Small intestine (tissue), 7 donors: ENCODE results near the gene RTL10. TPM values are rescaled to one million over a fixed set of nuclear protein-coding genes. Genes with fewer than 3 reads are reported as not detected.

Source experiments
- DNase-seq, 2 donors: peaks; one replicate each; pipeline versions ENCODE4 v3.0.0 to v3.0.0-alpha.2; 2013
- FAIRE-seq: peaks from 2 replicates; lab custom pipeline; 2012; peaks lifted over from hg19 to GRCh38; lab: Jason Lieb, UNC
- H3K27ac ChIP-seq, 3 donors: one replicate each; pipeline ENCODE4 v1.5.1; 2013; ENCODE audit warnings: low read length in 2 of 3, mild to moderate bottlenecking in 2 of 3, control low read depth in 1 of 3, inconsistent platforms in 1 of 3, low read depth in 1 of 3, moderate library complexity in 1 of 3
- H3K27me3 ChIP-seq, 3 donors: one replicate each; pipeline ENCODE4 v1.6.1; 2013; ENCODE audit warnings: low read length in 3 of 3, inconsistent platforms in 1 of 3; ENCODE audit not compliant: control insufficient read depth in 3 of 3, insufficient read depth in 3 of 3
- H3K36me3 ChIP-seq, 3 donors: one replicate each; pipeline ENCODE4 v1.6.1; 2013; ENCODE audit warnings: low read length in 3 of 3, inconsistent platforms in 1 of 3, low read depth in 1 of 3, mild to moderate bottlenecking in 1 of 3, moderate library complexity in 1 of 3; ENCODE audit not compliant: control insufficient read depth in 3 of 3, insufficient read depth in 2 of 3
- H3K4me1 ChIP-seq, 3 donors: one replicate each; pipeline ENCODE4 v1.6.1; 2013; ENCODE audit warnings: low read length in 2 of 3, inconsistent platforms in 1 of 3, low read depth in 1 of 3, mild to moderate bottlenecking in 1 of 3, moderate library complexity in 1 of 3; ENCODE audit not compliant: control insufficient read depth in 3 of 3, insufficient read depth in 2 of 3
- H3K4me3 ChIP-seq, 3 donors: one replicate each; pipeline ENCODE4 v1.5.1; 2013; ENCODE audit warnings: low read length in 3 of 3, control low read depth in 1 of 3, inconsistent platforms in 1 of 3, low read depth in 1 of 3, mild to moderate bottlenecking in 1 of 3, moderate library complexity in 1 of 3
- H3K9me3 ChIP-seq, 2 donors: one replicate each; pipeline ENCODE4 v1.6.1; 2013; ENCODE audit warnings: low read depth in 1 of 2, low read length in 1 of 2; ENCODE audit not compliant: control insufficient read depth in 2 of 2, insufficient read depth in 1 of 2
- WGBS, 3 donors: extraction: QIAGEN DNeasy Blood & Tissue Kit; methylation state at CpG; one replicate each; pipeline ENCODE4 v1.1.7; 2013; 5-methylcytosine and 5-hydroxymethylcytosine counted together
- polyA plus RNA-seq, 4 donors: library from polyadenylated mRNA; stranded (reverse) in 3 of 4; unstranded in 1 of 4; fragments of 200-250 nt in 3 of 4; fragments of 120-200 nt in 1 of 4; gene quantifications; one replicate each; pipeline versions ENCODE4 v1.2.1 to v1.2.3, GENCODE V29; 2013
- donor health status: healthy with polysubstance abuse.
- donor health status: control.
- donor health status: control.
- donor health status: Bipolar disorder and iron deficiency.
- donor health status: healthy.

RTL10 gene
- polyA plus RNA-seq, 4 donors = 9.7 to 30.6 (median 22.3) TPM

- Histone ChIP-seq H3K4me1 (no peaks in the 10 kb centered on the region), H3K36me3 (peaks cover 0 to 4% (median 0%) of the 10 kb centered on the region in 3 donors), H3K27ac (no peak overlapping the region), H3K4me3 (no peak overlapping the region), H3K9me3 (no peaks in the 10 kb centered on the region), H3K27me3 (no peaks in the 10 kb centered on the region)
- DNase-seq = no peak
- no peak for FAIRE-seq
- 78 to 81% (median 78%) methylated on average over 12 of the region's 12 CpGs for WGBS, 3 donors
These were observed 10.6 kb upstream of the RTL10 start for GRCh38 chr22:19865141-19865829.

- Histone ChIP-seq H3K27me3 (no peaks in the 10 kb centered on the region), H3K9me3 (no peaks in the 10 kb centered on the region), H3K27ac (no peak overlapping the region), H3K4me3 (no peak overlapping the region), H3K4me1 (no peaks in the 10 kb centered on the region), H3K36me3 (peaks cover 0 to 7% (median 0%) of the 10 kb centered on the region in 3 donors)
- no peak for DNase-seq
- 93 to 94% (median 94%) methylated on average over 5 of the region's 5 CpGs for WGBS, 3 donors
- no peak for FAIRE-seq
These were observed 9.9 kb upstream of the RTL10 start for GRCh38 chr22:19864538-19865106.

DNA sequence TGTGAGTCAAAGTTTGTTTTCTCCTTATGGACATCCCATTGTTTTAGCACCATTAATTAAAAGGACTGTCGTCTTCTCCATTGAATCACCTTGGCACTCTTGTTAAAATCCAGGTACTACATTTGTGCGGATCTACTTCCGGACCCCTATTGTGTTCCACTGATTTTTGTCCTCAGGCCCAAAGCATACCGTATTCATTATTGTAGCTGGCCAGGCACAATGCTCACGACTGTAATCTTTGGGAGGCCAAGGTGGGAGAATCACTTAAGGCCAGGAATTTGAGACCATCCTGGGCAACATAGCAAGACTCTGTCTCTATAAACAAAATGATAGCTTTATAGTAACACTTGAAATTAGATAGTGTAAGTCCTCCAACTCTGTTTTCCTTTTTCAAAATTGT is 8.9 kb upstream of the RTL10 start:
- no peaks in the 10 kb centered on the region for H3K9me3 ChIP-seq
- DNase-seq = no peak
- no peaks in the 10 kb centered on the region for H3K27me3 ChIP-seq
- H3K36me3 ChIP-seq = peaks cover 0 to 7% (median 0%) of the 10 kb centered on the region in 3 donors
- no peak overlapping the region for H3K4me3 ChIP-seq
- no peaks in the 10 kb centered on the region for H3K4me1 ChIP-seq
- H3K27ac ChIP-seq = no peak overlapping the region
- no peak for FAIRE-seq
- 92 to 96% (median 93%) methylated on average over 5 of the region's 5 CpGs for WGBS, 3 donors

DNA sequence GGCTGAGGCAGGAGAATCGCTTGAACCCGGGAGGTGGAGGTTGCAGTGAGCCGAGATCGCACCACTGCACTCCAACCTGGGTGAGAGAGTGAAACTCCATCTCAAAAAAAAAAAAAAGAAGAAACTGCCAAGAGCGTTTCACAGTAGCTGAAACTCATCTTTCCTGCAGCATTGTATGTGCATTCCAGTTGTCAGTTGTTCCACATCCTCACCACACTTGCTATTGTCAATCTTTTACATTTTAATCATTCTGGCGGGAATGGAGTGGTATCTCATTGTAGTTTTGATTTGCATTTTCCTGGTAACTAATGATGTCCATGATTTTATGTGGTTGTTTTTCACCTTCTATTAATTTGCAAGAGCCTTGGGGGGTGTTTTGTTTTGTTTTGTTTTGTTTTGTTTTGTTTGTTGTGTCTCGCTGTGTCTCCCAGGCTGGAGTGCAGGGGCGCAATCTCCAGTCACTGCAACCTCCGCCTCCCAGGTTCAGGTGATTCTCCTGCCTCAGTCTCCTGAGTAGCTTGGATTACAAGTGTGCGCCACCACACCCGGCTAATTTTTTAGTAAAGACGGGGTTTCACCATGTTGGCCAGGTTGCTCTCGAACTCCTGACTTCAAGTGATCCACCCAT is 8.1 kb upstream of the RTL10 start:
- no peaks in the 10 kb centered on the region for H3K27me3 ChIP-seq
- DNase-seq = no peak
- H3K36me3 ChIP-seq = peaks cover 0 to 7% (median 0%) of the 10 kb centered on the region in 3 donors
- H3K4me1 ChIP-seq = no peaks in the 10 kb centered on the region
- no peak for FAIRE-seq
- H3K27ac ChIP-seq = no peak overlapping the region
- WGBS, 3 donors = 92 to 96% (median 93%) methylated on average over 13 of the region's 13 CpGs
- no peaks in the 10 kb centered on the region for H3K9me3 ChIP-seq
- no peak overlapping the region for H3K4me3 ChIP-seq

DNA sequence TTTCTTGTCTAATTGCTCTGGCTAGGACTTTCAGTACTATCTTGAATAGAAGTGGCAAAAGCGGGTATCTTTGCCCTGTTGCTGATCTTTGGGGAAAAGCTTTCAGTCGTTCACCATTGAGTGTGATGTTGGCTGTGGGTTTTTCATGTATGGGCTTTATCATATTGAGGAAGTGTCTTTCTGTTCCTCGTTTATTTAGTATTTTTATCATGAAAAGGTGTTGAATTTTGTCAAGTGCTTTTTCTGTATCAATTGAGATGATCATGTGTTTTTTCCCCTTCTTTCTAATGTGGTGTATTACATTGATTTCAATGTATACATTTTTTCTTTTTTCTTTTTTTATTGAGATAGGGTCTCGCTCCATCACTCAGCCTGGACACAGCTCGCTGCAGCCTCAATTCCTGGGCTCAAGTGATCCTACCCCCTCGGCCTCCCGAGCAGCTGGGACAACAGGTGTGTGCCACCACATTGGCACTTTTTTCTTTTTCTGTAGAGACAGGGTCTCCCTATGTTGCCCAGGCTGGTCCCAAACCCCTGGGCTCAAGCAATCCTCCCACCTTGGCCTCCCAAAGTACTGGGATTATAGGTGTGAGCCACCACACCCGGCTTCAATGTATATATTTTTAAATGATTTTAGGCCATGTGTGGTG is 5.3 kb upstream of the RTL10 start:
- FAIRE-seq (no peak), DNase-seq (no peak)
- Histone ChIP-seq H3K27ac (no peak overlapping the region), H3K36me3 (peaks cover 0 to 7% (median 0%) of the 10 kb centered on the region in 3 donors), H3K27me3 (no peaks in the 10 kb centered on the region), H3K4me1 (peaks cover 0 to 12% (median 3%) of the 10 kb centered on the region in 3 donors), H3K9me3 (no peaks in the 10 kb centered on the region), H3K4me3 (no peak overlapping the region)
- WGBS, 3 donors = 94 to 95% (median 95%) methylated on average over 8 of the region's 8 CpGs

DNA sequence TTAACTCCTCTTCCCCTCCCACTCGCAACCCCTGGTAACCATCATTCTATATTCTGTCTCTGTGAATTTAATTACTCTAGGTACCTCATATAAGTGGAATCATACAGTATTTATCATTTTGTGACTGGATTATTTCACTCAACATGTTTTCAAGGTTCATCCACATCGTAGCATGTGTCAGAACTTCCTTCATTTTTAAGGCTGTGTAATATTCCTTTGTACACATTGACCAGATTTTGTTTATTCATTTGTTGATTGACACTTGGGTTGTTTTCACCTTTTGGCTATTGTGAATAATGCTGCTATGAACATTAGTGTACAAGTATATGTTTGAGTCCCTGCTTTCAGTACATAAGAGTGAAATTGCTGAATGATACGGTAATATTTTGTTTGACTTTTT is 2.7 kb upstream of the RTL10 start:
- Histone ChIP-seq H3K9me3 (no peaks in the 10 kb centered on the region), H3K27me3 (no peaks in the 10 kb centered on the region), H3K4me3 (no peak overlapping the region), H3K4me1 (peaks cover 0 to 25% (median 10%) of the 10 kb centered on the region in 3 donors), H3K36me3 (peaks cover 0 to 12% (median 0%) of the 10 kb centered on the region in 3 donors), H3K27ac (no peak overlapping the region)
- FAIRE-seq (no peak), DNase-seq (no peak)
- WGBS, 3 donors = 95 to 100% (median 98%) methylated on average over 3 of the region's 3 CpGs

- no peak for FAIRE-seq
These were observed 1.1 kb upstream of the RTL10 start for GRCh38 chr22:19855504-19856409.

More at GRCh38 chr22:19855504-19856409, 1.1 kb upstream of the RTL10 start:
- Histone ChIP-seq H3K27me3 (no peaks in the 10 kb centered on the region), H3K27ac (peak overlapping the region; percentile 73 to 93 (median 89)), H3K36me3 (peaks cover 4 to 28% (median 4%) of the 10 kb centered on the region in 3 donors), H3K9me3 (no peaks in the 10 kb centered on the region), H3K4me3 (peak overlapping the region; percentile 64 to 94 (median 90)), H3K4me1 (peaks cover 0 to 30% (median 10%) of the 10 kb centered on the region in 3 donors)
- peak; percentile 58 to 73 for DNase-seq
- WGBS, 3 donors = 3 to 5% (median 4%) methylated on average over 23 to 24 of the region's 24 CpGs
